Esophagus muscularis mucosa (tissue), 4 donors: ENCODE measurements around the gene APOBEC3B.

Source experiments
- EP300 ChIP-seq: sonication (generic); formaldehyde crosslinking; IDR thresholded peaks from one replicate; pipeline ENCODE4 v1.6.1; 2017; ENCODE audit warnings: antibody characterized with exemption
- POLR2A ChIP-seq: fragments of 450-650 bp; IDR thresholded peaks from one replicate; pipeline ENCODE4 v1.6.1; 2017; ENCODE audit warnings: antibody characterized with exemption, moderate library complexity, mild to moderate bottlenecking, low read depth
- TF ChIP-seq, protein P1 (sequence below), 3 experiments: fragments of 200-600 bp in 2 of 3; fragments of 450-650 bp in 1 of 3; sonication (generic) in 2 of 3; IDR thresholded peaks; one replicate each; pipeline ENCODE4 v1.5.1; 2017 to 2019; ENCODE audit warnings: antibody characterized with exemption in 3 of 3, mild to moderate bottlenecking in 2 of 3, moderate library complexity in 1 of 3

DNA sequence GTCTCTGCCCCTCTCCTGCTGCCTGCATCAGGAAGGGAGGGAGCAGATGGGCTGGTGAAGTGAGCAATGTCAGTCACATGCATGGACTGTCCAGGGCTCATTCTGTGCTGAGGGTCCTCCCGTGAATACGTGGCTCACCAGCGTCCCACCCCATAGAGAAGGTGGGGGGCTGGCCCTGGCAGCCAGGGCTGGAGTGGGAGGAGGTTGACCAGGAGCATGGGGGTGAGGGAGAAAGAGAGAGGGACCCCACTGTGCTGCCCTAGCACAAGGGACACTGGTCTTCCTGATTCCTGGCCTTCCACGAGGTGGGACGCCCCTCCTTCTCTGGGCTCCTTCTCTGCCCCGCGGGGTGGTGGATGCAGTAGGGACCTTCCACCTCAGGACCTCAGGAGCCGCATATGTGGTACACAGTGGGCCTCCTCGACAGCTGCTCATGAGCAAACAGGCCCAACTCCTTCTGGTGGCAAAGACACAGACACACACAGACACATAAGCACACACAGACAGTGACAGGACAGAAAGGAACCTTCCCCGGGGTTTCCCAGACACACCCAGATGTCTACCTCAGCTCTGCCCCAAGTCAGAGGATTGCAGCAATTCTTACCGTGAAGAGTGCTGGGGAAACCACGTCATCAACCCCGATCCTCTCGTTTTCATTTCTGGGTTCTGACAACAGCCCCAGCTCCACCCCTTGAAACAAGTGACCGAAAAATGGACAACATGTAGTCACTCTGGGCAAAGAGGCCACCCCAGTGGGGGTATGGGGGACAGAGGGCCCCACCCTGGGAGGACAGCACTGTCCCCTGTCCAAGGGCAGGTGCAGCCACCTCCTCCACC, 28.4 kb upstream of the APOBEC3B start:
- TF ChIP-seq POLR2A (no peak), EP300 (no peak)
- TF ChIP-seq, protein P1, sequence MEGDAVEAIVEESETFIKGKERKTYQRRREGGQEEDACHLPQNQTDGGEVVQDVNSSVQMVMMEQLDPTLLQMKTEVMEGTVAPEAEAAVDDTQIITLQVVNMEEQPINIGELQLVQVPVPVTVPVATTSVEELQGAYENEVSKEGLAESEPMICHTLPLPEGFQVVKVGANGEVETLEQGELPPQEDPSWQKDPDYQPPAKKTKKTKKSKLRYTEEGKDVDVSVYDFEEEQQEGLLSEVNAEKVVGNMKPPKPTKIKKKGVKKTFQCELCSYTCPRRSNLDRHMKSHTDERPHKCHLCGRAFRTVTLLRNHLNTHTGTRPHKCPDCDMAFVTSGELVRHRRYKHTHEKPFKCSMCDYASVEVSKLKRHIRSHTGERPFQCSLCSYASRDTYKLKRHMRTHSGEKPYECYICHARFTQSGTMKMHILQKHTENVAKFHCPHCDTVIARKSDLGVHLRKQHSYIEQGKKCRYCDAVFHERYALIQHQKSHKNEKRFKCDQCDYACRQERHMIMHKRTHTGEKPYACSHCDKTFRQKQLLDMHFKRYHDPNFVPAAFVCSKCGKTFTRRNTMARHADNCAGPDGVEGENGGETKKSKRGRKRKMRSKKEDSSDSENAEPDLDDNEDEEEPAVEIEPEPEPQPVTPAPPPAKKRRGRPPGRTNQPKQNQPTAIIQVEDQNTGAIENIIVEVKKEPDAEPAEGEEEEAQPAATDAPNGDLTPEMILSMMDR (IDR thresholded peaks at IDR 0.05) = no peak
